Caco-2 (cell line): ENCODE results near the gene PPA1. TPM values are rescaled to one million over a fixed set of nuclear protein-coding genes. Genes with fewer than 3 reads are reported as not detected.
A peak's percentile ranks its signal among the peaks of the same experiment; 100 is the strongest.

ENCODE experiments used
- BruUV-seq: library from RNA; stranded (reverse); fragments of 400-500 nt; replicated peaks from 2 replicates; lab custom pipeline; 2021; lab: Mats Ljungman, UMichigan
- CTCF ChIA-PET: fragments of 300-600 bp; sonication (Branson Sonifier 250); formaldehyde crosslinking; loops from one replicate; lab custom pipeline; 2022; ENCODE audit warnings: antibody characterized with exemption; lab: Charles Lee
- POLR2A ChIA-PET: fragments of 300-600 bp; sonication (Branson Sonifier 250); formaldehyde crosslinking; loops from one replicate; lab custom pipeline; 2022; ENCODE audit warnings: antibody characterized with exemption; lab: Charles Lee
- DNase-seq, 2 experiments: peaks; one replicate each; pipeline versions ENCODE4 v3.0.0 to v3.0.0-alpha.2; 2020 to 2022
- H3K27me3 ChIP-seq: replicated peaks from 2 replicates; pipeline ENCODE4 v1.6.0; 2011; ENCODE audit warnings: low read length; ENCODE audit not compliant: control insufficient read depth, insufficient read depth
- H3K36me3 ChIP-seq: 2 replicates; pipeline ENCODE4 v1.5.1; 2011; ENCODE audit warnings: low read length; ENCODE audit not compliant: control insufficient read depth, insufficient read depth
- H3K4me1 ChIP-seq: fragments of 250-450 bp; sonication (Bioruptor Pico); 2 replicates; pipeline ENCODE4 v1.5.1; 2020; ENCODE audit warnings: mild to moderate bottlenecking
- H3K4me3 ChIP-seq: 2 replicates; pipeline ENCODE4 v1.5.1; 2011; ENCODE audit warnings: low read depth, mild to moderate bottlenecking, control low read depth, low read length
- H3K9me3 ChIP-seq: fragments of 250-450 bp; sonication (Bioruptor Pico); 2 replicates; pipeline ENCODE4 v1.5.1; 2020; ENCODE audit warnings: mild to moderate bottlenecking, moderate library complexity
- H3K27ac Mint-ChIP-seq: one replicate; pipeline ENCODE4 v1.8.0; 2022; ENCODE audit warnings: mixed read lengths; ENCODE audit not compliant: unreplicated experiment
- H3K27me3 Mint-ChIP-seq: one replicate; pipeline ENCODE4 v1.8.0; 2022; ENCODE audit warnings: mixed read lengths; ENCODE audit not compliant: insufficient read depth, unreplicated experiment
- H3K36me3 Mint-ChIP-seq: one replicate; pipeline ENCODE4 v1.8.0; 2022; ENCODE audit warnings: mild to moderate bottlenecking, mixed read lengths; ENCODE audit not compliant: insufficient read depth, unreplicated experiment
- H3K4me1 Mint-ChIP-seq: one replicate; pipeline ENCODE4 v1.8.0; 2022; ENCODE audit warnings: low read depth, mixed read lengths; ENCODE audit not compliant: unreplicated experiment
- H3K4me3 Mint-ChIP-seq: one replicate; pipeline ENCODE4 v1.8.0; 2022; ENCODE audit warnings: mild to moderate bottlenecking, moderate library complexity, mixed read lengths; ENCODE audit not compliant: unreplicated experiment
- H3K9me3 Mint-ChIP-seq: one replicate; pipeline ENCODE4 v1.8.0; 2022; ENCODE audit warnings: mixed read lengths; ENCODE audit not compliant: unreplicated experiment
- CTCF ChIP-seq, 2 experiments: fragments of 200-600 bp in 1 of 2; IDR thresholded peaks; 1 replicate in 1 of 2; 2 replicates in 1 of 2; pipeline versions ENCODE4 v1.5.1 to v1.8.0; 2011 to 2022; ENCODE audit warnings: antibody characterized with exemption in 1 of 2, control low read depth in 1 of 2, inconsistent platforms in 1 of 2, low read depth in 1 of 2, low read length in 1 of 2, mild to moderate bottlenecking in 1 of 2, moderate library complexity in 1 of 2; ENCODE audit not compliant: insufficient read depth in 1 of 2, severe bottlenecking in 1 of 2, unreplicated experiment in 1 of 2
- intact Hi-C: fragments of 100-400 bp; cut with micrococcal nuclease; formaldehyde crosslinking; loops from one replicate; pipeline ENCODE4 v1.10.0; 2022; ENCODE audit not compliant: unreplicated experiment
- total RNA-seq: library from RNA; stranded (reverse); gene quantifications from 2 replicates; pipeline ENCODE4 v1.2.3, GENCODE V29; 2022

Gene PPA1
- total RNA-seq, 1 experiment from 2014 or later, result 350 TPM

GRCh38 chr10:70234668-70235447, 1.6 kb upstream of the PPA1 start:
- intact Hi-C loops, result no loop called here
- no peak overlapping the region for H3K27ac Mint-ChIP-seq
- POLR2A ChIA-PET, result interaction anchor here (0.5 kb wide), 1 partner anchor 85 kb away, joined by 3 read pairs; no protein-coding TSS in a partner anchor

GRCh38 chr10:70233939-70234300, 691 bp upstream of the PPA1 start:
- peak in 1 of 2 experiments; percentile 11 for TF ChIP-seq CTCF (IDR thresholded peaks at IDR 0.05; ENCODE audit: insufficient read depth in 1 of 2, low read depth in 1 of 2, low read length in 1 of 2, severe bottlenecking in 1 of 2, unreplicated experiment in 1 of 2)
- Mint-ChIP-seq H3K27me3 (no peaks in the 10 kb centered on the region), H3K36me3 (peaks cover 39% of the 10 kb centered on the region), H3K4me1 (peaks cover 19% of the 10 kb centered on the region), H3K27ac (peak overlapping the region; percentile 99), H3K9me3 (no peaks in the 10 kb centered on the region), H3K4me3 (peak overlapping the region; percentile 76)
- ChIA-PET POLR2A (interaction anchor here (0.7 to 2.4 kb wide), 12 partner anchors 10 to 171 kb away, joined by 3 to 25 read pairs (median 6); partner anchors contain the start of genes EIF4EBP2, SAR1A and TYSND1), CTCF (interaction anchor here (0.5 to 3.7 kb wide), 10 partner anchors 11 to 588 kb away, joined by 3 to 80 read pairs (median 10); partner anchors contain the start of gene TYSND1)
- intact Hi-C loops, result loop anchor here (1.0 to 2.0 kb wide), 5 partner anchors 31 to 149 kb away; partner anchors contain the start of genes LRRC20 and SAR1A
- peak overlapping the region; percentile 85 for H3K4me3 ChIP-seq
- DNase-seq, result no peak
- H3K36me3 ChIP-seq, result no peaks in the 10 kb centered on the region
- no TSS peak for BruUV-seq
- H3K4me1 ChIP-seq, result peaks cover 18% of the 10 kb centered on the region
- H3K9me3 ChIP-seq, result peaks cover 5% of the 10 kb centered on the region; the same call in 1 of the 2 replicates
- no peaks in the 10 kb centered on the region for H3K27me3 ChIP-seq

More at GRCh38 chr10:70234668-70235447, 1.6 kb upstream of the PPA1 start:
- peaks cover 15% of the 10 kb centered on the region for H3K4me1 Mint-ChIP-seq
- no peaks in the 10 kb centered on the region for H3K27me3 Mint-ChIP-seq
- Histone ChIP-seq H3K9me3 (peaks cover 5% of the 10 kb centered on the region; the same call in 1 of the 2 replicates), H3K27me3 (no peaks in the 10 kb centered on the region), H3K36me3 (no peaks in the 10 kb centered on the region), H3K4me1 (peaks cover 18% of the 10 kb centered on the region), H3K4me3 (no peak overlapping the region)
- peak overlapping the region; percentile 76 for H3K4me3 Mint-ChIP-seq
- no peak for DNase-seq
- BruUV-seq, result no TSS peak
- H3K9me3 Mint-ChIP-seq, result no peaks in the 10 kb centered on the region
- peaks cover 30% of the 10 kb centered on the region for H3K36me3 Mint-ChIP-seq
- CTCF ChIA-PET, result interaction anchor here (0.6 to 3.7 kb wide), 4 partner anchors 30 to 839 kb away, joined by 5 to 49 read pairs (median 18); partner anchors contain the start of gene TYSND1
- TF ChIP-seq CTCF (IDR thresholded peaks at IDR 0.05; ENCODE audit: insufficient read depth in 1 of 2, low read depth in 1 of 2, low read length in 1 of 2, severe bottlenecking in 1 of 2, unreplicated experiment in 1 of 2), result no peak

GRCh38 chr10:70232859-70233108, 445 bp downstream of the PPA1 start:
- Mint-ChIP-seq H3K9me3 (no peaks in the 10 kb centered on the region), H3K4me3 (peak overlapping the region; percentile 76), H3K27me3 (no peaks in the 10 kb centered on the region), H3K27ac (peak overlapping the region; percentile 99), H3K4me1 (peaks cover 19% of the 10 kb centered on the region), H3K36me3 (peaks cover 49% of the 10 kb centered on the region)
- peaks cover 25% of the 10 kb centered on the region for H3K4me1 ChIP-seq
- peaks cover 2% of the 10 kb centered on the region; the same call in 1 of the 2 replicates for H3K36me3 ChIP-seq
- no peak for DNase-seq
- intact Hi-C loops, result loop anchor here (1.0 to 2.0 kb wide), 5 partner anchors 32 to 150 kb away; partner anchors contain the start of genes LRRC20 and SAR1A
- no peak for TF ChIP-seq CTCF (IDR thresholded peaks at IDR 0.05; ENCODE audit: insufficient read depth in 1 of 2, low read depth in 1 of 2, low read length in 1 of 2, severe bottlenecking in 1 of 2, unreplicated experiment in 1 of 2)
- peaks cover 3% of the 10 kb centered on the region; the same call in 1 of the 2 replicates for H3K9me3 ChIP-seq
- H3K4me3 ChIP-seq, result peak overlapping the region; percentile 85
- ChIA-PET CTCF (interaction anchor here (1.4 to 3.7 kb wide), 7 partner anchors 10 to 155 kb away, joined by 5 to 80 read pairs (median 26); partner anchors contain the start of gene TYSND1), POLR2A (interaction anchor here (0.7 to 2.4 kb wide), 15 partner anchors 9 to 172 kb away, joined by 3 to 25 read pairs (median 5); partner anchors contain the start of genes EIF4EBP2 and TYSND1)
- no peaks in the 10 kb centered on the region for H3K27me3 ChIP-seq
- BruUV-seq, result no TSS peak
